Gastrocnemius medialis (tissue), 4 donors: ENCODE measurements around the gene THTPA. TPM values are rescaled to one million over a fixed set of nuclear protein-coding genes. Genes with fewer than 3 reads are reported as not detected.

Experiments
- ATAC-seq, 2 donors: fragments of 150-250 bp; one replicate each; pipeline ENCODE4 v1.9.1; 2016
- DNase-seq, 2 donors: peaks; one replicate each; pipeline ENCODE4 v3.0.0-alpha.2; 2019
- H3K27ac ChIP-seq, 4 donors: fragments of 200-600 bp; sonication (generic); 1 replicate in 1 of 4; 2 replicates in 3 of 4; pipeline ENCODE4 v1.5.1; 2016 to 2018; ENCODE audit warnings: mild to moderate bottlenecking in 2 of 4, moderate library complexity in 1 of 4
- H3K27me3 ChIP-seq, 3 donors: fragments of 200-600 bp; sonication (generic) in 2 of 3; 1 replicate in 1 of 3; 2 replicates in 2 of 3; pipeline versions ENCODE4 v1.5.1 to v1.6.0; 2016 to 2019; ENCODE audit warnings: mild to moderate bottlenecking in 1 of 3, moderate library complexity in 1 of 3
- H3K36me3 ChIP-seq, 2 donors: fragments of 200-600 bp; sonication (generic) in 1 of 2; one replicate each; pipeline ENCODE4 v1.5.1; 2017 to 2018
- H3K4me1 ChIP-seq, 2 donors: fragments of 200-600 bp; sonication (generic) in 1 of 2; one replicate each; pipeline ENCODE4 v1.5.1; 2016 to 2017; ENCODE audit warnings: mild to moderate bottlenecking in 2 of 2
- H3K4me3 ChIP-seq, 4 donors: fragments of 200-600 bp; sonication (generic) in 3 of 4; 1 replicate in 1 of 4; 2 replicates in 3 of 4; pipeline ENCODE4 v1.5.1; 2016 to 2019; ENCODE audit warnings: mild to moderate bottlenecking in 2 of 4
- H3K9me3 ChIP-seq, 3 donors: fragments of 200-600 bp; sonication (generic) in 2 of 3; 1 replicate in 1 of 3; 2 replicates in 2 of 3; pipeline ENCODE4 v1.5.1; 2016 to 2019
- POLR2A ChIP-seq, 2 donors: fragments of 450-650 bp; IDR thresholded peaks; one replicate each; pipeline ENCODE4 v1.6.1; 2017; ENCODE audit warnings: antibody characterized with exemption in 2 of 2, mild to moderate bottlenecking in 2 of 2, moderate library complexity in 2 of 2
- in situ Hi-C, 4 donors: fragments of 200-750 bp; cut with MboI; loops; one replicate each; pipeline versions ENCODE4 v1.15.0 to v1.8.0; 2017; ENCODE audit warnings: low sequenced_read_pairs in 4 of 4
- intact Hi-C: fragments of 100-400 bp; cut with DNase I; formaldehyde crosslinking; loops from one replicate; pipeline ENCODE4 v1.15.1; 2023; ENCODE audit warnings: low total_unique reads
- total RNA-seq, 4 donors: library from RNA; depleted of rRNA; stranded (reverse); fragments of >200 nt; gene quantifications; one replicate each; pipeline versions ENCODE4 v1.1.0 to v1.2.3, GENCODE V29; 2016
- TF ChIP-seq, protein P1 (sequence below), 5 experiments: fragments of 450-650 bp in 3 of 5; fragments of 200-600 bp in 2 of 5; sonication (generic) in 2 of 5; IDR thresholded peaks in 4 of 5; conservative IDR thresholded peaks in 1 of 5; 1 replicate in 4 of 5; 2 replicates in 1 of 5; pipeline ENCODE4 v1.5.1; 2016 to 2019; ENCODE audit warnings: antibody characterized with exemption in 5 of 5, mild to moderate bottlenecking in 3 of 5, moderate library complexity in 3 of 5

Gene THTPA
- total RNA-seq, 4 donors from 2014 or later, result 13.2 to 32.9 (median 21.4) TPM

DNA sequence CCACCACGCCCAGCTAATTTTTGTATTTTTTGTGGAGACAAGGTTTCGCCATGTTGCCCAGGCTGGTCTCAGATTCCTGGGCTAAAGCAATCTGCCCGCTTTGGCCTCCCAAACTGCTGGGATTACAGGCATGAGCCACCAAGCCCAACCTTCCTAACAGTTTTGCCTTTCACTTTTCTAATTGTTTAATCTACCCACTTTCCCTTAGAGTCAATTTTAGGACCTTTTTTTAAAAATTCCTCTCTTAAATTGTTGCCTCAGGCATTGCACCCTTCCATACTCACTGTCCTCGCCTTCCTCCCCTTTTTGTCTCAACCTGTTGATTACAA lies 16.0 kb upstream of the THTPA start:
- in situ Hi-C loops, result loop anchor here in 2 of 4 donors (5.0 to 10.0 kb wide), 2 partner anchors 45 to 68 kb away; no protein-coding TSS in a partner anchor
- no peak overlapping the region for H3K27ac ChIP-seq
- intact Hi-C loops, result no loop called here
- H3K4me3 ChIP-seq, result no peak overlapping the region
- TF ChIP-seq, protein P1, sequence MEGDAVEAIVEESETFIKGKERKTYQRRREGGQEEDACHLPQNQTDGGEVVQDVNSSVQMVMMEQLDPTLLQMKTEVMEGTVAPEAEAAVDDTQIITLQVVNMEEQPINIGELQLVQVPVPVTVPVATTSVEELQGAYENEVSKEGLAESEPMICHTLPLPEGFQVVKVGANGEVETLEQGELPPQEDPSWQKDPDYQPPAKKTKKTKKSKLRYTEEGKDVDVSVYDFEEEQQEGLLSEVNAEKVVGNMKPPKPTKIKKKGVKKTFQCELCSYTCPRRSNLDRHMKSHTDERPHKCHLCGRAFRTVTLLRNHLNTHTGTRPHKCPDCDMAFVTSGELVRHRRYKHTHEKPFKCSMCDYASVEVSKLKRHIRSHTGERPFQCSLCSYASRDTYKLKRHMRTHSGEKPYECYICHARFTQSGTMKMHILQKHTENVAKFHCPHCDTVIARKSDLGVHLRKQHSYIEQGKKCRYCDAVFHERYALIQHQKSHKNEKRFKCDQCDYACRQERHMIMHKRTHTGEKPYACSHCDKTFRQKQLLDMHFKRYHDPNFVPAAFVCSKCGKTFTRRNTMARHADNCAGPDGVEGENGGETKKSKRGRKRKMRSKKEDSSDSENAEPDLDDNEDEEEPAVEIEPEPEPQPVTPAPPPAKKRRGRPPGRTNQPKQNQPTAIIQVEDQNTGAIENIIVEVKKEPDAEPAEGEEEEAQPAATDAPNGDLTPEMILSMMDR (IDR thresholded peaks at IDR 0.05 in 4 of 5, conservative IDR thresholded peaks at IDR 0.05 in 1 of 5), result no peak
- TF ChIP-seq POLR2A (IDR thresholded peaks at IDR 0.05), result no peak
- H3K9me3 ChIP-seq, result no peaks in the 10 kb centered on the region
- ATAC-seq (no peak), DNase-seq (no peak)
- no peaks in the 10 kb centered on the region for H3K27me3 ChIP-seq
- H3K4me1 ChIP-seq, result no peaks in the 10 kb centered on the region
- no peaks in the 10 kb centered on the region for H3K36me3 ChIP-seq

DNA sequence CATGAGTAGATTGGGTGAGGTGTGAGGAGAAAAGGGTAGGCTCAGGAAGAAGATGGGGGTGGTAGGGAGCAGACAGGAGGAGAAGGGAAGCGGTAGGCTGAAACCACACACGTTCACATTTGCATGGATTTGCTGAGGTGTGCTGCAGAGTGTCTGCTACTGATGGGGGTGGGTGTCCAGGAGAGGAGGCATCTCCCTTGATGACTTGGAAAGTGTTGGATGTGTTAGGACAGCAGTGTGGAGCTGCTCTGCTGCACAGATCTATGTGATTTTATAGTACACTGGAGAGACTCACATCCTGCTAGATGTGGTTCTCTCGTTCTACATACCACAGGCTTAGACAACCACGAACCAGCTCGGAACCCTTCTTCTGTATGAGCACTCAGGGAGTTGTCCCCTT lies 13.8 kb upstream of the THTPA start:
- in situ Hi-C loops, result loop anchor here in 2 of 4 donors (5.0 to 10.0 kb wide), 2 partner anchors 47 to 70 kb away; no protein-coding TSS in a partner anchor
- intact Hi-C loops, result no loop called here
- H3K27me3 ChIP-seq, result no peaks in the 10 kb centered on the region
- no peak overlapping the region for H3K27ac ChIP-seq
- DNase-seq, result no peak
- H3K36me3 ChIP-seq, result no peaks in the 10 kb centered on the region
- no peaks in the 10 kb centered on the region for H3K4me1 ChIP-seq
- H3K4me3 ChIP-seq, result no peak overlapping the region
- TF ChIP-seq, protein P1 (IDR thresholded peaks at IDR 0.05 in 4 of 5, conservative IDR thresholded peaks at IDR 0.05 in 1 of 5), result no peak
- no peak for TF ChIP-seq POLR2A (IDR thresholded peaks at IDR 0.05)
- no peak for ATAC-seq
- no peaks in the 10 kb centered on the region for H3K9me3 ChIP-seq

DNA sequence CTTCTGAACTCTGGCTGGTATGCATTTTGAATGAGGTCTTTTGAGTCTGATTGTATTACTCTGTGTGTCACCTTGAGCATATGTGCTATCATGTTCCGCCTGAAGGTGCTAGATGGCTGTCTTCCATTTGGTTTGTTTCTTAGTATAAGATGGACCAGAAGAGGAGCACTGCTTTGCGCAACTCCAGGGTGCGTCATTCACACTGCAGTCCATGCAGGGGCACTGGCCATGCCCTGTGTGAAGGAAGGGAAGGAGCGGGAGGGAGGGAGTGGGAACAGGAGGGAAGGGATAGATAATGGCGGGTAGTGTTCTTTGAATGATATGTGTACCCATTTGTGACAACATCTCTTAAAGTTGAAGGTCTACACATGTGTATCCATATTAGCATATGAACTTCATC lies 12.7 kb upstream of the THTPA start:
- no peak for ATAC-seq
- Histone ChIP-seq H3K4me3 (no peak overlapping the region), H3K9me3 (no peaks in the 10 kb centered on the region), H3K4me1 (no peaks in the 10 kb centered on the region), H3K27ac (no peak overlapping the region), H3K27me3 (no peaks in the 10 kb centered on the region), H3K36me3 (no peaks in the 10 kb centered on the region)
- in situ Hi-C loops (loop anchor here in 2 of 4 donors (5.0 to 10.0 kb wide), 2 partner anchors 49 to 71 kb away; no protein-coding TSS in a partner anchor), intact Hi-C loops (no loop called here)
- TF ChIP-seq, protein P1 (IDR thresholded peaks at IDR 0.05 in 4 of 5, conservative IDR thresholded peaks at IDR 0.05 in 1 of 5), result no peak
- TF ChIP-seq POLR2A (IDR thresholded peaks at IDR 0.05), result no peak
- no peak for DNase-seq

DNA sequence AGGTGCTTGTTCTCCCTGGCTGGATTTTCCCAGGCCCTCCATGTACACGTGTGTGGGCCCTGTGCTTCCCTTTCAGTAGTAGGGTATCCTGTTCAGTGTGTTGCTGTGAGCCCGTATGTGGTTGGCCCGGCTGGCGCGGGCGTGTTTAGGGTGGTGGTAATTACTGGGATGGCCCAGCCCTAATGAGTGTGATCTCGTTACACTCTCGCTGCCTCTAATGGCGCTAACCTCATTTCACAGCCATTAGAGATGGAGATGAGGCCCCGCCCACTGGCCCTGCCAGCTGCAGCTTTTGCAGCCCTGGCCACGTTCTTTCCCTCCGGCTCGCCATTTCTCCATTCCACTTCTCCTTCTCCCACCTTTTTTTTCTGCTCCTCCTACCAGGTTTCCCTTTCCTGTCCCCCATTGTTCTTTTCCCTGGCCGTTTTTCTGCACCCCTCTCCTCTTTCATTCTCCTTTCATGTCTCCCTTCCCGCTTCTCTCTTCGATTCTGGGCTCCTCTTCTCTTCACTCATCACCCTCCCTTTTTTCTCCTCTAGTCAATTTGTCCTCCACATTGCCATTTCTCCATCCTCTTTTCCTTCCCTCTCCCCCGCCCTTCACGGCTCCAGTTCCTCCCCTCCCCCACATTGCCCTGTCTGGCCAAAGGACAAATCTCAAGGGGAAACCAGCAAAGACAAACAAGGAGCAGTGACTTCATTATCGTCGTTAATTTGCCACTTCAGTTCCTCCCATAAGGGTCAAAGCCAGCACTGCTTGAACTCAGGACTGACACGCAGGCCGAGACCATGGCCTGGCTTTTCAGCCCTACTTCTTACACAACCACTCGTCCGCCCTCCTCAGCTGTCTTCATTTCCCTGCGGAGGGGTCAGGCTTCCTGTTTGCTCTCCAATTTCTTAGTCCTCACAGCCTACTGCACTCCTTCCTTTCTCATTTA lies 11.3 kb upstream of the THTPA start:
- Histone ChIP-seq H3K27ac (peak overlapping the region; percentile 28 to 73 (median 56)), H3K4me1 (no peaks in the 10 kb centered on the region), H3K4me3 (no peak overlapping the region), H3K27me3 (no peaks in the 10 kb centered on the region), H3K36me3 (no peaks in the 10 kb centered on the region), H3K9me3 (no peaks in the 10 kb centered on the region)
- in situ Hi-C loops, result loop anchor here in 2 of 4 donors (5.0 to 10.0 kb wide), 2 partner anchors 50 to 72 kb away; no protein-coding TSS in a partner anchor
- TF ChIP-seq, protein P1 (IDR thresholded peaks at IDR 0.05 in 4 of 5, conservative IDR thresholded peaks at IDR 0.05 in 1 of 5), result no peak
- no peak for TF ChIP-seq POLR2A (IDR thresholded peaks at IDR 0.05)
- DNase-seq, result peak in 1 of 2 donors; percentile 57
- peak; percentile 80 to 83 for ATAC-seq
- intact Hi-C loops, result no loop called here
